HG02852 (cell line): Measurements from ENCODE around the gene GPR18.

Experiments
- ATAC-seq: cut with Tn5 transposase; IDR thresholded peaks from one replicate; pipeline ENCODE4 v1.9.1; 2021; ENCODE audit warnings: mild to moderate bottlenecking, moderate library complexity; ENCODE audit not compliant: unreplicated experiment

The GPR18 gene

GRCh38 chr13:99293178-99293577, 35.0 kb upstream of the GPR18 start:
- ATAC-seq: no peak

DNA sequence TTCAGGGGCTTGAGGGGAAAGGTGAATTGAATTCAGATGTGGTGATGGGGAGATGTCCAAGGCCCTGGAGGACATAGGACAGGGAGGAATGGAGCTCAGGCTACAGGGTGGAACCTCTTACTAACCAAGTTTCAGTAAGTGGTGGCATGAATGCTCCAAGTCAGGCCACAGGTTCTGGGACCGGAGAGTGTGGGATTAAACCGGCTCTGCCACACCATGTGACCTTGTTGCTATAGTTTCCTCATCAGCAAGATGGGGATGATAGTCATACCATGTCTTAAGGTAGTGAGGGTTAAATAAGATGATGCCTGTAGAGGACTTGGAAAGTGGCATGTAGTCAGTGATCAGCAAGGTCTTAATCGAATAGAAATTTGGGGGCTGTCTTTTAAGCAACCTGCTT, 32.7 kb upstream of the GPR18 start:
- ATAC-seq: no peak

- ATAC-seq: no peak
These were observed 31.6 kb upstream of the GPR18 start for GRCh38 chr13:99289674-99290337.

DNA sequence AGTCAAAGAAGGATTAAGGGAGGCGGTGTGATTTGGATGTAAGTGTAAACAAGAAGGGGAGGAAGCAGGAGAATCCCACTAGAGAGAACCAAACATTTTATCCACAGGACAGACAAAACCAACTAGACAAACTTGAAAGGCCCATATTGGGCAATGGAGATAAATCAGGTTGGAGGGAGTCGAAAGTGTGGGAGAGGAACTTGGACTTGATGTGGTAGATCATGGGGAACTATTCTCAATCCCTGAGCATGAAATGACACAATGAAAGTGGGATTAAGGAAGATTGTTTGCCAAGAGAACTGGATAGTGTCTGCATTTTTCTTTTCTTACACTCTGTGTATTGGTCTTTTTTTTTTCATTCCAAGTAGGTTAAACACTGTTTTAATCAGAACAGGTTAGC, 31.1 kb upstream of the GPR18 start:
- ATAC-seq: no peak

- ATAC-seq: peak; percentile 98
These were observed 29.9 kb upstream of the GPR18 start for GRCh38 chr13:99288089-99288488.

DNA sequence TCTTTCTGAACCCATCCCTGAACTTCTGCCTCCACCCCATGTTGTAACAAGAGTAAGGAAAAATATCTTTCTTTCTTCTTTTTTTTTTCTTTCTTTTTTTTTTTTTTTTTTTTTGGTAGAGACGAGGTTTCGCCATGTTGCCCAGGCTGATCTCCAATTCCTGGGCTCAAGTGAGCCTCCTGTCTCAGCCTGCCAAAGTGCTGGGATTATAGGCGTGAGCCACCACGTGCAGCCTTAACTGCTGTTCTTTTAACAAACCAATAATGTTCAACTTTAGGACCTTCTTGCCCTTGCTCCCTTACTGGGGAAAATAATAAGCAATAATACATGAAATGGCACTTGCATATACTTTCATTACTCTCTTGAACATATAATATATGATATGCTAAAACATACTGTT, 29.4 kb upstream of the GPR18 start:
- peak; percentile 8 for ATAC-seq

GRCh38 chr13:99285432-99286182, 27.4 kb upstream of the GPR18 start:
- no peak for ATAC-seq

GRCh38 chr13:99282264-99283231, 24.4 kb upstream of the GPR18 start:
- peak; percentile 75 for ATAC-seq

- peak; percentile 65 for ATAC-seq
These were observed 23.7 kb upstream of the GPR18 start for GRCh38 chr13:99281811-99282263.

DNA sequence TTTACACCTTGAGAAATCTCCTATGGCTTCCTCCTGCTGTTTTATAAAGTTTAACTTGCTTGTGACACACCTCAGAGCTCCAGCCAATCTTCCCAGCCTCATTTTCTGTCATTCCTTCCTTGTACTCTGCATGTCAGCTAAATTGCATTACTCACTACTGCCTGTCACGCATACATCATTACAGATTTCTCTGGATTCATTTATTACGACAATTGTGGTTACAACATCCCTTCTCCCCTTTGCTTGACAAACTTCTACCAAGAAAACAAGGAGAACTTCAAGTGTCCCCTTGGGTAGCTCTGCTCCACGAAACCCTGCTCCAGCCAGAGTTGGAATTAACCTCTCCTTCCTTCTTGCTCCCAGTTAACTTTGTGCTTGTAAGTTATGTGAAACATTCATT, 22.0 kb upstream of the GPR18 start:
- ATAC-seq: no peak

DNA sequence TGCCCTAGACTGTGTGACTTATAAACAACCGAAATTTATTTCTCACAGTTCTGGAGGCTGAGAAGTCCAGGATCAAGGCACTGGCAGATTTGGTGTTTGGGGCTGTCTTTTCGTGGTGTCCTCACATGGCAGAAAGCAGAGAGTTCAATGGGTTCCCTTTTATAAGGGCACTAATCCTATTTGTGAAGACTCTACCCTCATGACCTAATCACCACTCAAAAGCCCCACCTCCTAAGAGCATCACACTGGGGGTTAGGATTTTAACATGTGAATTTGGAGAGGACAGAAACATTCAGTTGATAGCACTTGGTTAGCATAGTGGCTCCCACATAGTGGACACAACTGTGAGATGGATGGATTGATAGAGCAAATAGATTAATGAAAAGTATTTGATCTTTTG, 21.5 kb upstream of the GPR18 start:
- ATAC-seq: no peak

- no peak for ATAC-seq
These were observed 20.7 kb upstream of the GPR18 start for GRCh38 chr13:99278843-99279242.

DNA sequence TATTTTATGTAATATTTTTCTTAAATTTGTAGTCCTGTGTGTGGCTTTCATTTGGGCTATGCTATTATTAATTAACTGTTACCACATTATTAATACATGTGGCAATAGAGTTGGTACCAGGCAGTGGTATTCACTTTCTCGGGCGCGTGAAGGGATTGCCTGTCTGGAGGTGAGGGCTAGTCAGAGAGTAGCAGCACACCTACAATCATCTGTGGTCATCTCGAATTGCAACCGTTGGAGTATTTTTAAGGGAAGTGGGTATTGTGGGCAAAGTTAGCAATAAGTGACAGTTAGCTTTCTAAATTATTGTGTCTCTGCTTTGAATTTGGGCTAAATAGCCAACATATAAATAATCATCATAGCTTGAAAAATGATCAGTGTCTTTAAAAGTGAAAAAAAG, 20.0 kb upstream of the GPR18 start:
- ATAC-seq: no peak

- no peak for ATAC-seq
These were observed 19.4 kb upstream of the GPR18 start for GRCh38 chr13:99277629-99278028.

DNA sequence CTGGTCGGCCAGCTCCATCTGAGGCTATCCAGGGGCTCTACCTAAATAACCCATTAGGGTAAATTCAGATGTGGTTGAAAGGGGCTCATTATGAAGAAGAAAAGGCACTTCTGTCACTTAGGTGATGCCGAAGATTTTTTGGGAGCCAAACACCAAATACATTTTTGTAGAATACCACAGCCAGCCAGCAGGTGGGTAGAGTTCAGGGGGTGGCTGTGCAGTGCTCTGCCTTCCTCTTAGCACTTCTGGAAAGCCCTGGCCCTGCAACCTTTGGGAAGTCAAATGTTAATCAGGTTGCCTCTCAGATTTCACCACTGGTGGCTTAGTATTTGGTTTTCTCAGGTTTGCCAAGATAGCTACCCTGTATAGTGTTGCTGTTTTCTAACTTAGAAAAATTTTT, 18.5 kb upstream of the GPR18 start:
- no peak for ATAC-seq

DNA sequence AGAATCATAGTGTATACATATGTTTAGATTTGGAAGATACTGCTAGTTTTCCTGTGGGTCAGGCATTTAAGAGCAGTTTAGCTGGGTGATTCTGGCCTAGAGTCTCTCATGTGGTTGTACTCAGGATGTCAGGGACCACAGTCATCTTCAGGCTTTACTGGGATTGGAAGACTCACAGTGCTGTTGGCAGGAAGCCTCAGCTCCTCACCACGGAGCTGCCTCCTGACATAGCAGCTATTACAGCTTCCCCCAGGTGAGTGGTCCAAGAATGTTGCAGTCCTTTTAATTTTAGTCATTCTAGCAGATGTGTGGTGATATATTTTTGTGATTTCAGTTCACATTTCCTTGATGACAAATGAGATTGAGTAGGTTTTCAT, 16.9 kb upstream of the GPR18 start:
- no peak for ATAC-seq

DNA sequence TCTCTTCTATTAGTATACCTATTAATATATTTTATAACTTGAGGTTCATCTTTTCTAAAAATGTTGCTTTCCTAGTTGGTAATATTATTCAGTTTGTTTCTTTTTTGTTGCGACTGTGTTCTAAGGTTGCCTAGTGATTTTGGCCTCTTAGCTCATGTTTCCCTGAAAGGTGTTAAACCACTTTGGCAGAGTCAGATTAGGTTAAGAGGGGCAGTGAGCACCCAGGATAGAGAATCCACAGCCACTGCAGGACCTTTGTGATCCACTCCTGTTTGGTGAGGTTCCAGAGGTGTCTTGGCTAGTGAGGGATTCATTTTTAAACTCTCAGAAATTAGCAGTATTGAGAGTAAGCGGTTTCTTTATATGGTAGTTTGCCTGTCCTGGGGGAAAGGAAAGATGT, 14.9 kb upstream of the GPR18 start:
- ATAC-seq: no peak

GRCh38 chr13:99272481-99272880, 14.3 kb upstream of the GPR18 start:
- no peak for ATAC-seq

- no peak for ATAC-seq
These were observed 13.1 kb upstream of the GPR18 start for GRCh38 chr13:99271249-99271648.

DNA sequence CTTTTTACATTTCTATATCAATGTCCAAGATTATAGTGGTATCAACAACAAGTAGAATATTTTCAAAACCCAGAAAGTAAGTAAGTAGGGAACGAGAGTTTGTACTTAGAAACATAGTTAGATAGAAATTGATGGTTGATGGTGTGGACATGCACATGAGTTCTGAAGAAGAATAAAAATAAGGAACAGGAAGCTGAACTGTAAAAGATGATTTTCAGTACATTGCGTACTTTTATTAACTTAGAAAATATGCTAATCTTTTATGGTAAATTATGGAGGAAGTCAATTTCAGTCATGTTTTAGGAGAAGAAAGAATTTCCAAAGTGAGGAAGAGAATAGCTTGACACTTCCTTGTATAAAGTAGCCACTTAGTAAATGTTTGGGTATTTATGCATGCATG, 12.3 kb upstream of the GPR18 start:
- ATAC-seq: no peak

- peak; percentile 65 for ATAC-seq
These were observed 11.6 kb upstream of the GPR18 start for GRCh38 chr13:99269627-99270241.
